ENCODE results near the gene LRRC31.

The LRRC31 gene

GRCh38 chr3:169861871-169862270, 7.9 kb downstream of the LRRC31 start:
- DNase-seq = no peak

DNA sequence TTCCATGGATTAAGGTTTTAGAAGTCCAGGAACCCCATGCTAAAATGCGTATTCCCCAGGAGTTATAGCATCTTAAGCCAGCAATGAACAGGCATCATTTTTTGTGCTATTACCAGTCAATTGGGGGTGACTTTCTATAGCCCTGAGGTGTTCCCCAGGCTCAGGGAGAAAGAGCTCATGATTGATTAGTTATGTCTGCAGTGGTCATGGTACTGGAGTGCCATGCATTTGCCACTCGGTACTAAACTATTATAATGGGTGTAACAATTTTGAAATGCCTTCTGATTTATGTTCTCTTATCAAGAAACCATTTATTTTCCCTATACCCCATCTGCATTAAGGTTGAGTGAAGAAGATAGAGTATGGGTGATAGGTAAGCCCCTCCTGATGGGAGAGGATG, 11.9 kb downstream of the LRRC31 start:
- DNase-seq = no peak

- no peak for DNase-seq
Observed at GRCh38 chr3:169855514-169855913, 14.2 kb downstream of the LRRC31 start.

DNA sequence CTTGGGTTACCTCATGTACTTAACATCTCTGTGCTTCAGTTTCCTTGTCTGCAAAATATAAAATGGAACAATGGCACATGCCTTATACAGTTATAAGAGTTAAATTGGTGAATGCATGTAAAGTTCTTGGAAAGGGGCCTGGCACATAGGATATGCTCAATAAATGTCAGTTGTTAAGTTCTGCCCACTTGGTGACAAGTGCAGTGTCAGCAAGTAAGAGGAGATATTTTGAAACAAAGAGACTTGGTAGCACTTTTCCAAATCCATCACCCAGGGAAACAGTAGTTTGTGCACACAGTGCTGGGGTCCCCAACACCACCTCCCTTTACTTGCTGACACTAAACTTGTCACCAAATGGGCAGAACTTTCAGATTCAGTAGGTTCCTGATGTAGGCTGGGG, 19.1 kb downstream of the LRRC31 start:
- DNase-seq = no peak

GRCh38 chr3:169848741-169849140, 21.0 kb downstream of the LRRC31 start:
- no peak for DNase-seq

DNA sequence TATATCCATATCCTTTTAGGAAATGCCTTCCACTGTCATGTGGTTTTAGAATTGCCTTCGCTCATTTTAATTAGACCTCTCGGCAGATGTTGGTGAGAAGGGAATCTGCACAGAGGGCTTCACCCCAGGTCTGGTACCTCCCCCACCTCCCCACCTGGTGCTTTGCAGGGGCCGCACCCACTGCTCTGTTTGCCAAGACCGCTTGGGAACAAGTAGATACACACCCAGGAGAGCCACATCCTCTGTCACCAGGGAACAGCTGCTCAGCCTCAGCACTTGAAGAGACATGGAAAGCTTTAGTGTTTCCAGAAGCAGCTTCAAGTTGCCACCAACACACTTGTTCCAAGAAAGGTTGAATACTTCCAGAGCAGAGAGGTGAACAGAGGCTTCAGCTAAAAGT, 21.8 kb downstream of the LRRC31 start:
- no peak for DNase-seq

DNA sequence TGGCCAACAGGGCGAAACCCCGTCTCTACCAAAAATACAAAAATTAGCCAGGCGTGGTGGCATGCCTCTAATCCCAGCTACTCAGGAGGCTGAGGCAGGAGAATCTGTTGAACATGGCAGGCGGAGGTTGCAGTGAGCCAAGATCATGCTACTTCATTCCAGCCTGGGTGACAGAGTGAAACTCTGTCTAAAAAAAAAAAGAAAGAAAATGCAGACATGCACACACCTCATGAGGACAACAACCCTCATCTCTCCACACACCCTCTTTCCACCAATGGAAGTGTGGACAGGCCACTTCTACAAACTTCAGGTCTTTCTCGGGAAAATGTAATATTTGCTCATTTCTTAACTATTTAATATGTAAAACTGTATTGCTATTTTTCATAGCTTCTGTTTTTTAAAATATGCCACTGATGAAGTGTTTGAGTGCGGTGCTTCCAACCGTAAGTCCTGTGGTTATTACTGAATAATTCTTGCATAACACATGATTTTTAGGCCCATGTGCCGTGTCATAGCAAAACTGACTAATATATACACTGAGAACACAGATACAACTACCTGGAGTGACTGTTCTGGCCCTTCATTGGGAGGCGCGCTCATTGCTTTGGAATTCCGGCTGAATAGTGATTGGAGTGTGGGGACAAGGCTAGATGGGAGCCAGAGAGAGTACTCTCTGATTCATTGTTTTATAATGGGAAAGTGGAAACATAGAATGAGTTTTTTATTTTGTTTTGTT, 23.1 kb downstream of the LRRC31 start:
- no peak for DNase-seq

- DNase-seq = no peak
Observed at GRCh38 chr3:169842960-169843359, 26.8 kb downstream of the LRRC31 start.

GRCh38 chr3:169841171-169841570, 28.6 kb downstream of the LRRC31 start:
- DNase-seq = no peak

DNA sequence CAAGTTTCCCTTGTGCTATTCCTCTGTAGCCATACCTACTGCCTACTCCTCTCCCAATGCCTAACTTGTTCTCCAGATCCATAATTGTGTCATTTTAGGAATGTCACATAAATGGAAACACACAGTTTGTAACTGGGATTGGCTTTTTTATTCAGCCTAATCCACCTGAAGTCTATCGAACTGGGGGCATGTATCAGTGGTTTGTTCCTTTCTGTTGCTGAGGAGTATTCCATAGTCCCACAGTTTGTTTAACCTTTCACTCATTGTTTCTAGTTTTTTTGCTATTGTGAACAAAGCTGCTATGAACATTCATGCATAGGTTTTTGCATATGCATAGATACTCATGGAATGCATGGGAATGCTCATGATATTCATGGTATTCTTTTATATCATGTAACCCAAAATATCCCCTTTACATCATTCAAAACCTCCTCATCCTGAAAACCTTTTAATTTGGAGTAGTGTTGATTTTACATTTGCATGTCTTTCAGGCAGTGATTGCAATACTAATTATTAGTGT, 31.2 kb downstream of the LRRC31 start:
- DNase-seq = no peak

GRCh38 chr3:169836942-169837275, 32.8 kb downstream of the LRRC31 start:
- DNase-seq = no peak

GRCh38 chr3:169836078-169836941, 33.4 kb downstream of the LRRC31 start:
- DNase-seq = no peak

GRCh38 chr3:169835533-169835932, 34.2 kb downstream of the LRRC31 start:
- DNase-seq = no peak

DNA sequence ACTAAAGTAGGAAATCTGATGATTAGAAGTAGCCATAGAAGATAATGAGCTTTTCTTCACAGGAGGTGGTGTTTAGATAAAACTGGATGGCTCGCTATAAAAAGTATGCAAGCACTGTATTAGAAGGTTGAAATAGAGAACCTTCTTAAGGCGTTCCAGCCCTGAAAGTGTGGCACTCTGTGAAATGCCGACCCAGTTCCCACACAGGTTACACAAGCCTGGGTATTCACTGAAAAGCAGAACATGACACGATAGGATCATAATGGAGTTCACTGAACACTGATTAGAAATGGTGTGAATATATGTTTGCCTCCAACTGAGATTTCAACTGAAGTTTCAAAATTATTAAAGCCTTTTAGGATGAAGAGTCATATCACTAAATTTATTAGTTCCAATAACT, 42.0 kb downstream of the LRRC31 start:
- DNase-seq = no peak

GRCh38 chr3:169825316-169825715, 44.4 kb downstream of the LRRC31 start:
- no peak for DNase-seq

DNA sequence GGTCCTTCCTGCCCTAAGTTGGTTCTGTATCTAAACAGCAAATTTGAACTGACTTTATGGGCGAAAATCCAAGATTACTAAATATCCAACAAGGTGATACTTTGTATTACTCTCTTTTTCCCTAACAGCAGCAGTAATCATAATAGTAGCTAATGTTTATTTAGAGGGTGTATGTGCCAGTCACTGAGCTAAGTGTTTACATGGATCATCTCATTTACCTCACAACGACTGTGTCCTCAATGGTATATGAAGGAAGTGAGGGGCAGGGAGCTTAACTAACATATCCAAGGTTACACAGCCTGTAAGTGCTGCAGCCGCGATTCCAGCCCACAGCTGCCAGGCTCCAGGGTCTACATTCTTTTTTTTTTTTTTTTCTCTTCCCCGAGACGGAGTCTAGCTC, 46.8 kb downstream of the LRRC31 start:
- DNase-seq = no peak

GRCh38 chr3:169822540-169822939, 47.2 kb downstream of the LRRC31 start:
- no peak for DNase-seq

DNA sequence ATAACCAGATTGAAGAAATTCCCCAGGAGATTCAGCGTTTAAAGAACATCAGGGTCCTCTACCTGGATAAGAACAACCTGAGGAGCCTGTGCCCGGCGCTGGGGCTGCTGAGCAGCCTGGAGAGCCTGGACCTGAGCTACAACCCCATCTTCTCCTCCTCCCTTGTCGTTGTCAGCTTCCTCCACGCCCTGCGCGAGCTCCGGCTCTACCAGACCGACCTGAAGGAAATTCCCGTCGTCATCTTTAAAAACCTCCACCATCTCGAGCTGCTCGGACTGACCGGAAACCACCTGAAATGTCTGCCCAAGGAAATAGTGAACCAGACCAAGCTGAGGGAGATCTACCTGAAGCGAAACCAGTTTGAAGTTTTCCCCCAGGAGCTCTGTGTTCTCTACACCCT, 47.6 kb downstream of the LRRC31 start:
- no peak for DNase-seq

- no peak for DNase-seq
Observed at GRCh38 chr3:169818316-169818715, 51.4 kb downstream of the LRRC31 start.

GRCh38 chr3:169815590-169816150, 54.1 kb downstream of the LRRC31 start:
- no peak for DNase-seq

- peak; percentile 53 for DNase-seq
Observed at GRCh38 chr3:169813757-169814517, 55.8 kb downstream of the LRRC31 start.

GRCh38 chr3:169813278-169813677, 56.5 kb downstream of the LRRC31 start:
- no peak for DNase-seq

Measured in activated CD4-positive, alpha-beta T cell treated with anti-CD3 and anti-CD28 coated beads for 1 hour (primary cell).